Psoas muscle (tissue), 8 donors: ENCODE measurements around the gene CAMKMT. TPM values are rescaled to one million over a fixed set of nuclear protein-coding genes. Genes with fewer than 3 reads are reported as not detected.

Source experiments
- ATAC-seq, 4 donors: fragments of 200-7000 bp; cut with Tn5 transposase; one replicate each; pipeline ENCODE4 v1.9.1; 2020; ENCODE audit warnings: moderate library complexity in 3 of 4, mild to moderate bottlenecking in 2 of 4
- DNase-seq, 2 donors: peaks; one replicate each; pipeline ENCODE4 v3.0.0-alpha.2; 2020
- H3K27ac ChIP-seq: fragments of 200-600 bp; one replicate; pipeline ENCODE4 v1.8.0; 2022
- H3K27me3 ChIP-seq, 3 donors: fragments of 200-600 bp in 1 of 3; one replicate each; pipeline versions ENCODE4 v1.6.1 to v1.8.0; 2013 to 2022; ENCODE audit warnings: low read length in 2 of 3, mild to moderate bottlenecking in 2 of 3, moderate library complexity in 1 of 3; ENCODE audit not compliant: insufficient read depth in 3 of 3
- H3K36me3 ChIP-seq, 2 donors: fragments of 200-600 bp in 1 of 2; one replicate each; pipeline versions ENCODE4 v1.6.1 to v1.8.0; 2013 to 2022; ENCODE audit warnings: low read depth in 1 of 2, mild to moderate bottlenecking in 1 of 2, moderate library complexity in 1 of 2; ENCODE audit not compliant: insufficient read depth in 1 of 2
- H3K4me1 ChIP-seq: fragments of 200-600 bp; one replicate; pipeline ENCODE4 v1.8.0; 2022
- H3K4me3 ChIP-seq: fragments of 200-600 bp; one replicate; pipeline ENCODE4 v1.8.0; 2022; ENCODE audit warnings: mild to moderate bottlenecking
- H3K9me3 ChIP-seq: fragments of 200-600 bp; one replicate; pipeline ENCODE4 v1.8.0; 2022
- WGBS, 3 donors: extraction: QIAGEN DNeasy Blood & Tissue Kit; methylation state at CpG; one replicate each; pipeline versions ENCODE4 v1.1.6 to v1.1.7; 2013; 5-methylcytosine and 5-hydroxymethylcytosine counted together
- intact Hi-C, 2 donors: fragments of 100-400 bp; cut with DNase I; formaldehyde crosslinking; loops; one replicate each; pipeline versions ENCODE4 v1.11.0 to v1.14.2; 2022
- polyA plus RNA-seq, 3 donors: library from polyadenylated mRNA; stranded (reverse); fragments of 200-250 nt; gene quantifications; one replicate each; pipeline ENCODE4 v1.2.3, GENCODE V29; 2013
- total RNA-seq, 4 donors: library from RNA; stranded (reverse); fragmentation: NEBNext Ultra II Directional in 2 of 4; extraction: Animal tissue kit (Norgen Biotek cat#: 25700) in 2 of 4; gene quantifications; one replicate each; pipeline versions ENCODE4 v1.2.1 to v1.2.4, GENCODE V29; 2021 to 2023
- TF ChIP-seq, protein P1 (sequence below): fragments of 200-600 bp; IDR thresholded peaks from one replicate; pipeline ENCODE4 v1.8.0; 2022; ENCODE audit warnings: antibody characterized with exemption
- donor health status: healthy with polysubstance abuse.
- donor health status: DM: no; HTN: no; CAD: no; lungs with moderate emphysema.
- donor health status: Bipolar disorder and iron deficiency.
- donor health status: healthy.
- donor health status: DM: yes; HTN: yes; CAD: no.
- donor health status: DM: no; HTN: no; CAD: no.
- donor health status: DM: no; HTN: no; CAD: no.
- donor health status: DM: yes; HTN: yes; CAD: no.

CAMKMT gene
- total and polyA plus RNA-seq, 7 donors: 2.8 to 7.3 (median 4.5) TPM

DNA sequence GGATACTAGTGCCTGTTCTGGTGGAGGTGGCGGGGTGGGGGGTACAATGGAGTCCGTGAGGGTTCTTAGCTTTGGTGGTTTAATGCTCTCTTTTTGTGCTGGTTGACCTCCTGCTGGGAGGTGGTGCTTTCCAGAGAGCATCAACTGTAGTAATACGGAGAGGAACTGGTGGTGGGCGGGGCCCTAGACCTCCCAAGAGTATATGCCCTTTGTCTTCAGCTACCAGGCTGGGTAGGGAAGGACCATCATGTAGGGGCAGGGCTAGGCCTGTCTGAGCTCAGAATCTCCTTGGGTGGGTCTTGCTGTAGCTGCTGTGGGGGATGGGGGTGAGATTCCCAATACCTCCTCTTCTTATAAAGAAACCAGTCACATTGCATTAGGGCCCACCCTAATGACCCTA lies 27.1 kb downstream of the CAMKMT start:
- Histone ChIP-seq H3K4me3 (no peak overlapping the region), H3K9me3 (no peaks in the 10 kb centered on the region), H3K27ac (no peak overlapping the region), H3K36me3 (no peaks in the 10 kb centered on the region), H3K27me3 (no peaks in the 10 kb centered on the region), H3K4me1 (no peaks in the 10 kb centered on the region)
- ATAC-seq (no peak), DNase-seq (no peak)
- intact Hi-C loops: no loop called here
- TF ChIP-seq, protein P1, sequence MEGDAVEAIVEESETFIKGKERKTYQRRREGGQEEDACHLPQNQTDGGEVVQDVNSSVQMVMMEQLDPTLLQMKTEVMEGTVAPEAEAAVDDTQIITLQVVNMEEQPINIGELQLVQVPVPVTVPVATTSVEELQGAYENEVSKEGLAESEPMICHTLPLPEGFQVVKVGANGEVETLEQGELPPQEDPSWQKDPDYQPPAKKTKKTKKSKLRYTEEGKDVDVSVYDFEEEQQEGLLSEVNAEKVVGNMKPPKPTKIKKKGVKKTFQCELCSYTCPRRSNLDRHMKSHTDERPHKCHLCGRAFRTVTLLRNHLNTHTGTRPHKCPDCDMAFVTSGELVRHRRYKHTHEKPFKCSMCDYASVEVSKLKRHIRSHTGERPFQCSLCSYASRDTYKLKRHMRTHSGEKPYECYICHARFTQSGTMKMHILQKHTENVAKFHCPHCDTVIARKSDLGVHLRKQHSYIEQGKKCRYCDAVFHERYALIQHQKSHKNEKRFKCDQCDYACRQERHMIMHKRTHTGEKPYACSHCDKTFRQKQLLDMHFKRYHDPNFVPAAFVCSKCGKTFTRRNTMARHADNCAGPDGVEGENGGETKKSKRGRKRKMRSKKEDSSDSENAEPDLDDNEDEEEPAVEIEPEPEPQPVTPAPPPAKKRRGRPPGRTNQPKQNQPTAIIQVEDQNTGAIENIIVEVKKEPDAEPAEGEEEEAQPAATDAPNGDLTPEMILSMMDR: no peak
- WGBS, 3 donors: 59 to 71% (median 61%) methylated on average over 4 of the region's 4 CpGs

DNA sequence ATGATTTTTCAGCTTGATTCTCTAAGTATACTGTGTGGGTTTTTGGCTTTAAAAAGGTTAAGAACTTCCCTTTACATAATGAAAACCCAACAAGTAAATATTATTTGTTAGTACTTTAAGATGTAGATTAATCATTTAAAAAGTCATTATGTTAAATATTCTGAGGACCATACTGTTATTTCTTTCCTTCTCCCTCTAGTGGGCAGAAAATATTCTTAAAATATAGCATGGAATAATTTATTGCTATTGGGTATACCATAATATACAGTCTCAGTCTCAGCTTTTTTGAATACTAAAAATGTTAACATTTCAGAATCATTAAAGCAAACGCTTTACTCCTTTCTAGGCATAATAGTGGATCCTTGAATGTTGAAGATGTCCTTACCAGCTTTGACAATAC lies 28.1 kb downstream of the CAMKMT start:
- no peak overlapping the region for H3K27ac ChIP-seq
- intact Hi-C loops: loop anchor here (5.0 kb wide), 2 partner anchors 87 to 562 kb away; no protein-coding TSS in a partner anchor
- DNase-seq (no peak), ATAC-seq (no peak)
- H3K27me3 ChIP-seq: no peaks in the 10 kb centered on the region
- H3K36me3 ChIP-seq: no peaks in the 10 kb centered on the region
- TF ChIP-seq, protein P1: no peak
- H3K4me1 ChIP-seq: no peaks in the 10 kb centered on the region
- WGBS, 3 donors: 95 to 98% (median 96%) methylated on average over 1 of the region's 1 CpG
- no peaks in the 10 kb centered on the region for H3K9me3 ChIP-seq
- no peak overlapping the region for H3K4me3 ChIP-seq

DNA sequence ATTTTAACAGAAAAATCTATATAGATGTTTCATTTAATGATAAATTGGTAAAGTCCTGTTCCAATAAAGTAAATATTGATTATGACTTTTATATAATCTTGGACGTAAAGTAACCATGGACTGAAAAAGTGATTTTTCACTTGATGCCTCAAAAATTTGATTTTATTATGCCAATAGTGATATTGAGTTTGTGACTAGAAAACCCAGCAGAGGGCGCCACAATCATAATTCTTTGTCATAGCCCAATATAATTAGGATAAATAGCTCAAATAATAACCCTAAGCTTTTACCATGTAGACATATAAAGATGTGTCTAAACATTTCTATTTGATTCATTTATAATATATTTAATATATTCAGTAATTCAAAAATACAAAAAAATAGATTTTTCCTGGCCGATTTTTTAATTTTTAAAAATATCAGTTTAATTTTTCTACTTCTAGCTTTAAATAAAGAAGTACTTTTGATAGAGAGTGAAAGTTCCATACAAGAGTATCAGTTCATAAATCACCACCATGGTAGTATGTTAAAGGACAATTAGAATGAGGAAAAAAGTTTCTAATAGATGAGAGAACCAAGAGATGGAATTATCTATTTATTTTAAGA lies 30.7 kb downstream of the CAMKMT start:
- 66 to 79% (median 73%) methylated on average over 3 of the region's 3 CpGs for WGBS, 3 donors
- ATAC-seq (no peak), DNase-seq (peak in 1 of 2 donors; percentile 24)
- TF ChIP-seq, protein P1: peak; percentile 64
- H3K4me3 ChIP-seq: no peak overlapping the region
- no peaks in the 10 kb centered on the region for H3K4me1 ChIP-seq
- no peaks in the 10 kb centered on the region for H3K27me3 ChIP-seq
- no peak overlapping the region for H3K27ac ChIP-seq
- H3K9me3 ChIP-seq: no peaks in the 10 kb centered on the region
- intact Hi-C loops: loop anchor here (5.0 kb wide), 2 partner anchors 85 to 560 kb away; no protein-coding TSS in a partner anchor
- H3K36me3 ChIP-seq: no peaks in the 10 kb centered on the region

DNA sequence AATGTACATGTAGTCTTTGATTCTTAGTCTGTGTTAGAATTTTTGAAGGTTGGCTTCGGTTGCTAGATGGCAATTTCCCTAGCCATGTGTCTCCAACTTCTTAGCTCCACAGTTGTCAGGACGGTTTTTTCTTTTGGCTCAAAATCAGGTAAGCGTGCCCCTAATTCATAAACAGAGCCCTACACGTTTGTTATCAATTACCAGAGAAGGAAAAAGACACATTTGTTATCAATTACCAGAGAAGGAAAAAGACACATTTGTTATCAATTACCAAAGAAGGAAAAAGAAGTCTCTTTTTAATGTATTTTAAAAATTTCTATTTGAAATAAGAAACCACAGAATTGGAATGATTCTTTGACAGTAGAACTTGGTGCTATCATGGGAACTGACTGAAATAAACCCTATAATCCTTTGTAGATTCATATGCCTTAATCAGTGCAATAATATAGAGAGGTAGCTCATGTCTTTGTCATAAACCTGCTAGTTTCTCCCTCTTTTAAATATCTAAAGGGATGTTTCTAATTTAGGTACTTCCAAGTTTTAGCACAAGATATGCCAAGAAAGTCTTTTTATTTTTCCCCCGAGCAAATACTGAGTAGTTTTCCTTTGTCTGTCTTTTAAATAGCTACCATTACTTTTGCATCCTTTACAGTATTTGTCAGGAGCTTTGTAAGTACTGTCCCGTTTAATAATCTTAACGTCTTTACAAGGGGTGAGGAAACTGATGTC lies 35.9 kb downstream of the CAMKMT start:
- H3K4me3 ChIP-seq: no peak overlapping the region
- H3K27ac ChIP-seq: no peak overlapping the region
- no peaks in the 10 kb centered on the region for H3K9me3 ChIP-seq
- H3K4me1 ChIP-seq: no peaks in the 10 kb centered on the region
- no peak for DNase-seq
- H3K27me3 ChIP-seq: no peaks in the 10 kb centered on the region
- intact Hi-C loops: no loop called here
- no peaks in the 10 kb centered on the region for H3K36me3 ChIP-seq
- TF ChIP-seq, protein P1: no peak
- ATAC-seq: no peak
- 36 to 50% (median 48%) methylated on average over 7 of the region's 7 CpGs for WGBS, 3 donors
